ENCODE measurements around the gene FADS3.

- TF ChIP-seq POLR2A (IDR thresholded peaks at IDR 0.05; ENCODE audit: low read depth, low read length) (no peak), RAD21 (IDR thresholded peaks at IDR 0.05; ENCODE audit: low read length) (no peak), CTCF (conservative IDR thresholded peaks at IDR 0.05; ENCODE audit: low read depth, low read length) (no peak), ELK1 (IDR thresholded peaks at IDR 0.05; ENCODE audit: borderline replicate concordance, low read depth, low read length) (no peak), USF2 (IDR thresholded peaks at IDR 0.05; ENCODE audit: low read depth, low read length) (no peak), BHLHE40 (IDR thresholded peaks at IDR 0.05; ENCODE audit: low read depth, low read length) (no peak), MAFK (IDR thresholded peaks at IDR 0.05; ENCODE audit: low read depth, low read length) (no peak), CEBPB (IDR thresholded peaks at IDR 0.05; ENCODE audit: low read depth, low read length) (no peak), MXI1 (IDR thresholded peaks at IDR 0.05; ENCODE audit: borderline replicate concordance, low read depth, low read length) (no peak), CHD1 (IDR thresholded peaks at IDR 0.05; ENCODE audit: low read depth, low read length) (no peak), RCOR1 (IDR thresholded peaks at IDR 0.05; ENCODE audit: insufficient replicate concordance, low read length) (no peak), RFX5 (IDR thresholded peaks at IDR 0.05; ENCODE audit: low read depth, low read length) (no peak), FOS (IDR thresholded peaks at IDR 0.05; ENCODE audit: low read depth, low read length) (no peak), SMC3 (IDR thresholded peaks at IDR 0.05; ENCODE audit: low read depth, low read length) (no peak)
These were observed 61.5 kb downstream of the FADS3 start for GRCh38 chr11:61829806-61830205.
